ENCODE measurements around the gene CCDC30.
"Not testable (repeated sequence)": the region's sequence is repeated elsewhere in the genome, so short reads cannot be mapped to it uniquely, and the experiment has no call there.

CCDC30 gene

DNA sequence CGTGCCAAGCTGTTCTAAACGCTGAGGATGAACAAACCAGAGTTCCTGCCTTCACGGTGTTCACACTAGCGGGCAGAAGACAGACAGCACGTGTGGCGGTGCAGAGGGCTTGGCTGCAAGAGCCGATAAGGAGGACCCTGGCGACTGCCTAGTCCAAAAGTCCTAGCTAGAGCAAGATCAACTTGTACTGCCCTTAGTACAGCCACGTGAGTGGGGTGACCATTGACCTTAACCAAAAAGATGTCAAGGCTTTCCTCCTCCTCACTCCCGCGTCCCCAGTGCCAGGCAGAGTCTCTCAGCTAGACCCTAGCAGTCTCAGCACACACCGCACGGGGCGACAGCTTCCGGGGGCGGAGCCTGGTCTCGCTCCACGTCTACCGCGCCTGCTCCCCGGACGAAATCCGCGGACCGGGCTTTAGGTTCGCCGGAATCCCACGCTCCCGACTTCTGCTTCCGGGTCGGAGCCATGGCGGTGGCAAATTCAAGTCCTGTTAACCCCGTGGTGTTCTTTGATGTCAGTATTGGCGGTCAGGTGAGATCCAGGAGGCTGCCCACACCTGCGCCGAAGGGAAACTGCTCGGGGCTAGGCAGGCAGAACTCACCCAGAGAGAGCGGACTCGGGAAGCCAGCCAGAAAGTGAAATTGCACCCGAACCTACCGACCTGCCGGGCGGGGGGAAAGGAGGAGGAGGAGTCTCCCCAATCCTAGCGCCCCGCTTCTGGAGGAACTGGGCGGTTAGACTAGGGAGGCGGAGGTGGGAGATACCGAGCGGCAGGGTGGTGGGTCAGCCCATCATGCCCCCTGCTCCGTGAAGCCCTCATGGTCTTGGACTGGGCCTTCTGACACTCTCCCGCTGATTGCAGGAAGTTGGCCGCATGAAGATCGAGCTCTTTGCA is 195.1 kb downstream of the CCDC30 start, which contains the start of gene PPIH:
Gene PPIH (plus strand): TSS at position 443 of the 896 bp plus-strand sequence. CDS start 24 bp downstream, at position 467.
- peak; percentile 99 for DNase-seq (ENCODE audit: low spot score)

DNA sequence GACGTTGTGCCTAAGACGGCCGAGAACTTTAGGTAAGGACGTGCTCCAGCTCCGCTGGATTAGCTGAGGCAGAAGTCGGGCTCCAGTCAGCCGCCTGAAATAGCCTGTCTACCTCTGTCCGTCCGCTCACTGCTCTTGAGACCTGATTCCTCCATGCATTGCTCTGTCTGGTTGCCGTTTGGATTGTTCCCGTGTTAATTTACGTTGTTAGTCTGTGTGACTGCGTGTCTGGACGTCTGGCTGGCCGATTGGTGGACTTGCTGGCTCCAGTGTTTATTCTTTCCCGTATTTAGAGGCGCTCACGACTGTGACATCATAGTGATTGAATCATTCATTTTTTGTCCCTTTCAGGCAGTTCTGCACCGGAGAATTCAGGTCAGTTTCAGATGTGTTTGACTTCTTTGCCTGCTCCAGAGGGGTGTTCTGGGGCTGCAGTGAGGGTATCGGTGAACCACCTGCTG is 195.8 kb downstream of the CCDC30 start:
- DNase-seq (ENCODE audit: low spot score): peak; percentile 25

DNA sequence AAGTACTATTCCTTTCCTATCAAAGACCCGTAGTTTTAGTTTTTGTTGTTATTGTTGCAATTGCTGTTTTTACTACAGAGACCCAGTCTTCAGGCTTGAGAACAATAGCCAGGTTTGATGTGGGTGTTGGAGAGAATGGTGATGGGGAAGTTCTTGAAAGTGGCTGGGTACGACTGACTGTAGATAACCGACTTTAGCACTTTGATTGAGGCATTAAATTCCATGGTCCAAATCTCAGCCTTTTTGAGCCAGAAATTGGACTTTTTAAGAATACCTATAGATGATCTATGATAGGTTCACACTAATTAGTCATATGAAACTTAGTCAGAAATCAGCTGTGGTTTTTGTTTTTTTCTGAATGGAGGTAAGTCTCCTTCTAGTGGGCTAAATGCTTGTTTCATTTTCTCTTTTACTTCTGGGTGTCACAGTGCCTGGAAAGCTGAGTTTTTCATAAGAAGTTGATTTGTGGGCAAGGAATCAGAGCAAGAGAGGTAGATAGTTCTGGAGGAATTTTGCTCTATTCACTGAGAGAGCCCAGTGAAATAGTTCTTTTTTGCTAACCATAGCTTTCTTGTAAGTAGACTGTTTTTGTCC is 197.9 kb downstream of the CCDC30 start:
- DNase-seq (ENCODE audit: low spot score): no peak

DNA sequence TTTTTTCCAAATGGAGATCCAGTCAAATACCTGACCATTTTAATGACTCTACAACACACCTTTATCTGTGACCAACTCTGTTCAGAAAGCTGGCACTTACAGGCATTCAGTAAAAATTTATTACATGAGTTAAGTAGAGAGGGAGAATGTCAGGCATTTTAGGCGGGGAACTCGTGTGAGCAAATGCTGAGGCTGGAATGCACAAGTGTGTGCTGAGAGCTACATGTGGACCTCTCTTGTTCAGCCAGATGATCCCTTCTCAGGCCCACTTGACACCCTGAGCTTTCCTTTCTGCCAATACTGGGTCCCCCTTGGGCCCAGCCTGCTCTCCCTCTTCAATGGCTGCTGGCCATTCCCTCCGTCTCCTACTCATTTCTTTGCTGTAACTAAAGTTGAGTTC is 206.8 kb downstream of the CCDC30 start:
- DNase-seq (ENCODE audit: low spot score): no peak

DNA sequence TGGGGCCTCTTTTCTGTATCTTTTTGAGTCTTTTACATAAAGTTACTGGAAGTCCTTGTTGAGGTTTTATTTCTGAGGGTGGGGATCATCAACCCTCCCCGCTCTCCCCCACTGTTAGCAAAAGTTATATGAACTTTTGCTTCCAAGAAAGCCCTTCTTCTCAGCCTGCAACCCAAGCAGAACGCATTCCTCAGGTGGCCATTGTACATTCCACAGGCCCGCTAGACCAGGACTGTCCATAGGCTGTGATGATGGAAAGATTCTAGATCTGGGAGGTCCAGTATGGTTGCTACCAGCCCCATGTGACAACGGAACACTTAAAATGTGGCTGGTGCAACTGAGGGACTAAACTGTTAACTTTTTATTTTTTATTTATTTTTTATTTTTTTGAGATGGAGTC is 207.3 kb downstream of the CCDC30 start:
- no peak for DNase-seq (ENCODE audit: low spot score)

DNA sequence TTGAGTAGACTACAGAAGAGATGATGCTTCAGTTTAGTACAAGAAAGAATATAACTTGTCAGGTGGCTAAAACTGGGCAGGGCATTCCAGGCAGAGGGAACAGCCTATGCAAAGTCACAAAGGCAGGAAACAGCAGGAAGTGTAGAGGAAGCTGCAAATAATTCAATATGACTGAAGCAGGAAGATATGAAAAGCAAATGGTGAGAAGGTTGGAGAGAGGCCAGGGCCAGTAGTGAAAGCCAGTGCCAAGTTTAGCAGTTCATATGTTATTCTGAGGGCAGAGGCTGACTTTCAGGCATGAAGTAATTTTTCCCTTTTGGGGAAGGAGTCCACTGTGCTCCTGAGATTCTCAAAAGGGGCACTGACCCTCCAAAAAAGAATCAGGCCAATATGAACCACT is 211.1 kb downstream of the CCDC30 start:
- no peak for DNase-seq (ENCODE audit: low spot score)

DNA sequence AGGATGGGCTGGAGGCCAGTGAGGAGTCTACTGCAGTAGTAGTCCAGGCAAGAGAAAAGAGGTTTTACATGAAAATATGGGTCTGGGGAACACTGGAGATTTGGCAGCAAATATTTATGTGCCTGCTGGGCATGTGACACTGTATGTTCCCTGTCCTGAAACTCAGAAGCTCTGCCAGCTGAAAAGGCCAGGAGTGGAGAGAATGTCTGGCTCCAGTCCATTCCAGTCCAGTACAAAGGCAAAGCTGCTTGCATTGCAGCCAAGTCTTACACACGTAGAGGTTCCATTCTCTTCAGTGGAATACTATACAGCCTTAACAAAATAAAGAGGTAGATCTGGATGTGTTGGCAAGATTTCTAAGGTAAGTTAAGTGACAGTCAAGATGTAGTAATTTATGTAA is 211.6 kb downstream of the CCDC30 start:
- DNase-seq (ENCODE audit: low spot score): no peak

DNA sequence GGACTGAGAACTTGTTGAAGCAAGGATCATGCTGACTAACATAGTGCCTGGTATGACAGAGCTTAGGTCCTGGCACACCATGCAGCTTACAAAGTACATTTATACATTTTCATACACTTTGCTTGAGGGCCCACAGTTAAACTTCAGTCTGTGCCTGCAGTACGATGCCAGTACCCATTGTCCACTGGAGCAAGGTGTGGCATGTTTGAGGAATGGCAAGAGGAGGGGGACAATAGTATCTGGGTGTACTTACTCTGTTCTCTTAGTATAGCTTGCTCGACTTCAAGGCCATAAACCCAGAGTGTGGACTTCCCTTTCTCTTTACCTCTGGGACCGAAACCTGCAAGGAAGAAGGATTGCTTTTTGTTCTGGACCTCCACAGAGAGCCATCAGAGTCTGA is 212.4 kb downstream of the CCDC30 start:
- DNase-seq (ENCODE audit: low spot score): no peak

DNA sequence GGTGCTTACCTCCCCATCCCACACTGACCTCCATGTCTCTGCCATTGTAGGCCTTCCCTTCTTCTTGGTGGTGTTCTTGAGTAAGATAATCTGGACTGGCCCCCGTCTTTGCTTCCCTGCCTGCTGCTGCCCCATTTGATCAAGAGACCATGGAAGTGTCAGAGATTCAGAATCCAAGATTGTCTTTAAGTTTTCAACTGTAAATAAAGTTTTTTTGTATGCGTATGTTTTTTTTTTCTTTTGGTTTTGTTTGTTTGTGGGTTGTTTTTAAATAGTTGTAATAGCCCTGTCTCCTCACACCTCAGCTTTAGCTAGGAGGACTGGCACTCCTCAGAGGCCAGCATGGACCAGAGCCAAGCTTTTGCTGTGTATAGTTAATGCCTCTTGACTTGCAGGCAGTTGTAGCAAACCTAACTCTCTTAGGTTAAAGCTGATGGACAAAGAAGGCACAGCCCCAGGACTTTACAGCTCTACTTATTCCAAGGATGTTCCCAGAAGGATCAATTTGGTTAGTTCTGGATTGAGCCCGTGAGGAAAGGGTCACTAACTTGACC is 213.5 kb downstream of the CCDC30 start:
- no peak for DNase-seq (ENCODE audit: low spot score)

DNA sequence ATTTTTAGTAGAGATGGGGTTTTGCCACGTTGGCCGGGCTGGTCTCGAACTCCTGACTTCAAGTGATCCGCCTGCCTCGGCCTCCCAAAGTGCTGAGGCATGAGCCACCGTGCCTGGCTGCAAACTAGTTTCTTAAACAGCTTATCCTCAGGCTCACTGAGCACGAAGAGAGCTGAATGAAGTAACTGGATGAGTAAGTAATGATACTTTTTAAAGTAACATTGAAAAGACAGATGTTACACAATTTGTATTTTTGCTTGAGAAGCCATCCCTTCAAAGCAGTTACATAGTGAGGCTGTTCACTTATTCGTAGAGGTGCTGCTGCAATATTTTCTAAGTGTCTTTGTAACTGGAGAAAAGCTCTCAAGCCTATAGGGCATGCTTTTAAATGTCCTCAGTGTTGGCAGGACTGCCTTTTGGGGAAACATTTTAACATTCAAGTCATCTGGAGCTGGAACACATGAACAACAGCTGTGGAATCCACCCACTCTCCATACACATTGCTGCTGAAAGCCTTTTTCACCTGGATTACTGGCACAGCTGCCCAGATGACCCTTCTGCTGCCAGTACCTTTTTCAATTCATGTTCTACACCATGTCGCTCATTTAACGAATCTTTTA is 216.4 kb downstream of the CCDC30 start:
- peak; percentile 30 for DNase-seq (ENCODE audit: low spot score)

DNA sequence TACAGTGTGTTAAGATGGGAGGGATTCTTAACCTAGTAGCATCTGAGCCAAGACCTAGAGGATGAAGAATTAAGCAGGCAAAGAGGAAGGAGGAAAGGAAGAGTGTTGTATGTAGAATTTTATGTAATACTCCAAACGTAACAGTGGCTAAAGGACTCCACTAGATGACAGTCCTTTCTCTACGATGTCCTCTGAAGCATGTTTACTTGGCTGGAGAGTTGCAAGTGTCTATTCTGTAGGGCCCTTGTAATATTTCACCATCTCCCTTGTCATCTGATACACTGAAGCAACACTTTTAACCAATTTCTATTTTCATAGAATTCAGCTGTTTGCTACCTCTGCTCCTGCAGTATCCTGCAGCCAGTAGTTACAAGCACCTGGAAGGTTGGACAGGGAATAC is 217.0 kb downstream of the CCDC30 start:
- no peak for DNase-seq (ENCODE audit: low spot score)

DNA sequence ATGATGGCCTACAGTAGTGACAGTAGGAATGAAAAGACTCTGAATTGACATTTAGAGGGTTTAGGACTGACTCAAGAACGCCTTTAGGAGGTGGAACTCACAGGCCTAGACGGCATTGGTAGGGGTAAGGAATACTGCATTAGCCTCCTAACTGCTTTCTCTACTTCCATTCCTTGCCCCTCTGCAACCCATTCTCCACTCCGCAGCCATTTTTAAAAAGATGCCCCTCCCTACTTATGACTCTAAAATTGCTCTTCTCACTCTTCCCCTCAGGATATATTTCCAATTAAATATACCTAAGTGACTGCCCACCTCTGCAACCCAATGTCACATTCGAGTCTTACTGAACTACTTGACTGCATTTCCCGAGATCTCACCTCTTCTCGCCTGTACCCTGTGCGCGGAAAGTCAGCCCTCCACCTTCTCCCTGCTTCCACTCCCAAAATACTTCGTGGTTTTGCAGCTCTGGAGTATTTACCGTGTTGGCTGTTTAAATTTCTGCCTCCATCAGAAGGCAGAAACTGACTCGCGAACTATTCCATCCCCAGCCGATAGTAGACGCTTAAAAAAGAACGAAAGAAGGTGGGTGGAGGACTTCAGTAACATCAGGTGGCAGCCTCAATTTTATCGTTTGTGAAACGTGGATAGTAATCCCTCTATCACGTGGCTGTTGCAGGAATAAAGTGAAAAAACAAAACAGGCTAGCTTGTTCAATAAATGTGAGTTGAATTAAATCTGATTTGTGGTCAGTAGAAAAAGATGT is 218.0 kb downstream of the CCDC30 start:
- peak; percentile 14 for DNase-seq (ENCODE audit: low spot score)

DNA sequence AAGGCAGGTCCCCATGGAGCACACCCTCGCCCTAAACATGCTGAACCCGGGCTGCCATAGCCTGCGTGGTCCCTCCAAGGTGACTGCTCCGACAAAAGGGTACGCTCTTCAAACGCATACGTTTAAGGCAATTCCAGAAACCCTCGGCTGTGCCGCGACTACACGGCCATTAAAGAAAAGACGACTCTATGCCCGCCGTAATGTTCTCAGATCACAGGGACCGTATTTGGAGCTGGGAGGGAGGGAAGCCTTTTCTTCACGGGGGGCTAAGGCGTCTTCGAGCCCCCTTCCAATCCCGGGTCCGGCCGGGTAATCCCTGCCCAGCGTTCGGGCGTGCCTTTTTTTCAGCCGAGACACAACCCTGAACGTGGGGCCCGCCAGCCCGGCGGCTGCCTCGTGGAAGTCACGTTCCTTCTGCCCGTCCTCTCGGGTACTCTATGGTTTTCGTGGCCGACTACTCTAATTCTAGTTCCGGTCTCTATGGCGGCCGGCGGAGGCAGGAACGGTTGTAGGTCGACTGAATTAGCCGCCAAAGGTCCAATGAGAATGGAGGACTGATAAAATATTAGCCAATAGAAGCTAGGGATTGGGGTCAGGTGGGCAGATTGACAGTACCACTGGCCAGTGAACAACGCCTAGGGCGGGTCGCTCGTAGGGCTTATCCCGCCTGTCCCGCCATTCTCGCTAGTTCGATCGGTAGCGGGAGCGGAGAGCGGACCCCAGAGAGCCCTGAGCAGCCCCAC is 218.8 kb downstream of the CCDC30 start, which contains the start of gene YBX1:
Gene YBX1 (plus strand): TSS at position 678 of the 743 bp plus-strand sequence. CDS start 148 bp downstream, outside the sequence.
- peak; percentile 98 for DNase-seq (ENCODE audit: low spot score)

DNA sequence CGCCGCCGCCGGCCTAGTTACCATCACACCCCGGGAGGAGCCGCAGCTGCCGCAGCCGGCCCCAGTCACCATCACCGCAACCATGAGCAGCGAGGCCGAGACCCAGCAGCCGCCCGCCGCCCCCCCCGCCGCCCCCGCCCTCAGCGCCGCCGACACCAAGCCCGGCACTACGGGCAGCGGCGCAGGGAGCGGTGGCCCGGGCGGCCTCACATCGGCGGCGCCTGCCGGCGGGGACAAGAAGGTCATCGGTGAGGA is 219.3 kb downstream of the CCDC30 start:
- DNase-seq (ENCODE audit: low spot score): not testable (repeated sequence)

DNA sequence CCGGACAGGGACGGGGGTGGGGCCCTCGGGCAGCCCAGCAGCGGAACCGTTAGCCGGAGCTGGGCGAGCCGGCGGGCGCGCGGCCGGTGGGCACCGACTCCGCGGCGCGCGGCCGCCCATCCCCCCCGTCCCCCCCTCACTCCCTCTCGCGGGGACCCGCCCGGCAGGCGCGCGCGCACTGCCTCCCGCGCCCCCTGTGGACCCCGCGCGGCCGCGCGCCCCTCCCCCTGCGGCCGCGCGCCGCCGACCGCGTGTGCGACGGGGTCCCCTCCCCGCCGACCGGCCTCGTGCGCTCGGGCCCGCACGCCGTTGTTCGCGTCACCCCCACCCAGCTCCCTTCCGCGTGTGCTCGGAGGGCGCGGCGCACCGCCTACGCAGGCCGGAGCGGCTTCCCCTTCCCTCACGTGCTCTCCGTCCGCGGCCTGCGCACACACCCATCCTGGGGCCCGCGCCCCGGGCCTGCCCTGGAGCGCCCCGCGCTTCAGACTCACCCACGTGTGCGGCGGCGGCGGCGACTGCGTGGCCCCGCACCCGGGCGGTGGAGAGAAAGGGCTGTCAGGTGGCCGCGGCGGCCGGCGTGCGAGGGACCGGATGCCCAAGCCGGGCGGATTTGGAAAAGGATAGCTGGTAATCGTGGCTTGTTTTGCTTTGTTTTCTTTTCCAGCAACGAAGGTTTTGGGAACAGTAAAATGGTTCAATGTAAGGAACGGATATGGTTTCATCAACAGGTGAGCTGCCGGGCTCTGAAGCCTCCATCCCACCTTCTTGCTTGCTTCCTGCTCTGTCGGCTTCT is 219.8 kb downstream of the CCDC30 start:
- peak; percentile 91 for DNase-seq (ENCODE audit: low spot score)

DNA sequence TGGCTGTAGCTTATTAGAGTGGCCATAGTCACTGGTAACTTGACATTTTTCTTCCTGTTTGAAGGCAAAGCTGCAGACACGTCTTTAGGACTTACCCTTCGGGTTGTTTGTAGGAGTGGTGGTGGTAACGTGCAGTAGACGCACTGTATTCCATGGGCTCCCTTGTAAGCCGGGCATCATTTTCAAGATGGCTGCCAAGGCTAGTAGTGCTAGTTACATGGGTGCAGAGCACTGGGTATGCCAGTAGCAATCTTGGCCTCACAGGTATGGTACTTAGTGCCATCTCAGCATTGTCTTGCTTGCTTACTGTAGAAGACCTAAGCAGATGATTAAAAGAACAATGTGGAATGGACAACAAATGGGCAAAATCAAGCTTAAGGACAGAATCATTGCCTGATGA is 221.1 kb downstream of the CCDC30 start:
- DNase-seq (ENCODE audit: low spot score): no peak

DNA sequence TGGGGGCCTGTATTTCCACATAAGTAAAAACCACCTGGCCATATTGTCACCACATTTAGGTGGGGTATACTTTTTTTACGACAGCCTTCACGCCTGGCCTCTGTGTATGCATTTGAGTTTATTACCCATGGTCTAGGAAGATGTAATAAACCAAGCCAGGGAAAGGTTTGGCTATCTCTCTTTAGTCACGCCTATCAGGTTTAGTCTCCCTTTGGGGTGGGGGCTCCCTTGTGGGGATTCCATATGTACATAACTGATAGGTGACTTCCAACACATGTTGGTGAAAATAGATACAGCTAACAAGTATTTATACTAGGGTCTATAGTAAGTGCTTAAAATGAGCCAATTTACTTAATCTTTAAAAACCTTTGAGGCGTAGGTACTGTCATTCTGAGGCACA is 223.3 kb downstream of the CCDC30 start:
- no peak for DNase-seq (ENCODE audit: low spot score)

DNA sequence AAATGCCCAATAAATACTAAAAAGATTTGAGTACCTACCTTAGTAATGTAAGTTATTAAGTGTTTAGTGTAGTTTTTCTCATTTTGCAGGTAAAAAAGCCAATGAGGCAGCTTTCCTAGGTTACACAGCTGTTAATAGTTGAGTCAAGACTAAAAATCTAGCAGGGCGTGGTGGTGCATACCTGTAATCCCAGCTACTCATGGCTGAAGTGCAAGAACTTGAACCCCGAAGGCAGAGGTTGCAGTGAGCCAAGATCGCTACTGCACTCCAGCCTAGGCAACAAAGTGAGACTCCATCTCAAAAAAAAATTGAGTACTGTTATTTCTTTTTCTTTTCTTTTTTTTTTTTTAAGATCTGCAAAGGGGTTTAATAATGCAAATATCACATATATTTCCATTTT is 226.8 kb downstream of the CCDC30 start:
- DNase-seq (ENCODE audit: low spot score): no peak

DNA sequence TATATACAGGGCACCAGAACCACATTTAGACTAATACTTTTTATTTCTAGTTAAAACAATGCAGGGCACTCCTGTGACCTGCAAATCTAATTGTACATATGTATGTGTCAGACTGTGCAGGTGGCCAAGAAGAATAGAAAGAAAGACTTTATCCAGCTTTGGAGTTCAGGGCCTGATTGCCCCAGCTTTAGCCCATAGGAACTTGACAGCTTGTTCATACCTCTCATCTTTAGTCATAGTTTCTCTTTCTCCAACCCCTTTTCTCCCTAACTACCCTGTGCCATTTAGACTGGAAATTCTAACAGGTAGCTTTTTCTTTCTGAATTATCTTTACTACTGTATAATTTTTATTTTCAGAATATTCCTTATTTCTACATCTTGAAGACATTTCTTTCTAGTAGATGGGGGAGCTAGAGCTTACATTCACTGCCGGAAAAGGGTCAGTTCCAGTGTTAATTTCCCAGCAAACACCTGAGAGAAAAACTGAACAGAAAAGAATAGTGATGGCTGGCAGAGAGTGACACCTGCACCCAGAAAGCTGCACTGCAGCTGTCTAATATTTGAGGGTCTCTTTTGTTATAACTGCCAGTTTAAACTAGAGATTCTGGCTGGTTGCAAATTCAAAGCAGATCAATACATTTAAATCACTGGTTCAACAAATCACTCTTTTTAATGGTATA is 227.5 kb downstream of the CCDC30 start:
- no peak for DNase-seq (ENCODE audit: low spot score)

DNA sequence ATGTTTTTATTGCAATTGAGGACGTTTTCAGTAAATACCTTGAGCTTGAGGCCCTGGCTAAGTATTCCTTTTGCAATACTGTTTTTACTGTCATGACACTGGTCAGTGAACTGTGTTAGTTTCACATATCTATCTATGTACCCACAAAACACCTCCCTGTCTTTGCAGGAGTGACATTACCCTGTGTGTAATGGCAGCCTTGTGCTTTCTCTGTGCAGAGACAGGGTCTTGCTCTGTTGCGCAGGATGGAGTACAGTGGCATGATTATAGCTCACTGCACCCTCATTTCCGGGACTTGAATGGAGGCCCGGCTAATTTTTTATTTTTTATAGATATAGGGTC is 228.0 kb downstream of the CCDC30 start:
- DNase-seq (ENCODE audit: low spot score): no peak

Data from AG20443 (cell line).